Type B pancreatic cell (in vitro differentiated cells): ENCODE measurements around the gene TSSK3. TPM values are rescaled to one million over a fixed set of nuclear protein-coding genes. Genes with fewer than 3 reads are reported as not detected.
A peak's percentile ranks its signal among the peaks of the same experiment; 100 is the strongest.

Experiments used
- DNase-seq: peaks from one replicate; pipeline ENCODE4 v3.0.0; 2021; ENCODE audit warnings: mixed read lengths; ENCODE audit not compliant: unreplicated experiment; ENCODE audit errors: extremely low spot score
- H3K27ac Mint-ChIP-seq: 2 replicates; pipeline ENCODE4 v1.8.0; 2021; ENCODE audit warnings: mild to moderate bottlenecking, mixed read lengths
- H3K27me3 Mint-ChIP-seq: 2 replicates; pipeline ENCODE4 v1.8.0; 2021; ENCODE audit warnings: mixed read lengths
- H3K36me3 Mint-ChIP-seq: 2 replicates; pipeline ENCODE4 v1.8.0; 2021; ENCODE audit warnings: mixed read lengths
- H3K4me1 Mint-ChIP-seq: one replicate; pipeline ENCODE4 v1.8.0; 2021; ENCODE audit warnings: mixed read lengths; ENCODE audit not compliant: unreplicated experiment
- H3K4me3 Mint-ChIP-seq: 2 replicates; pipeline ENCODE4 v1.8.0; 2021; ENCODE audit warnings: mild to moderate bottlenecking, mixed read lengths
- H3K9me3 Mint-ChIP-seq: 2 replicates; pipeline ENCODE4 v1.8.0; 2021; ENCODE audit warnings: mixed read lengths
- CTCF ChIP-seq: fragments of 200-600 bp; sonication (generic); conservative IDR thresholded peaks from 2 replicates; pipeline ENCODE4 v1.5.0; 2021; ENCODE audit warnings: antibody characterized with exemption, mild to moderate bottlenecking
- total RNA-seq: library from RNA; stranded (reverse); gene quantifications from 2 replicates; pipeline ENCODE4 v1.2.1, GENCODE V29; 2021; ENCODE audit warnings: low replicate concordance

The TSSK3 gene
- total RNA-seq, 1 donor from 2014 or later: 3.8 TPM

GRCh38 chr1:32336963-32337675 is 25.2 kb upstream of the TSSK3 start:
- H3K27ac Mint-ChIP-seq: no peak overlapping the region
- H3K9me3 Mint-ChIP-seq: no peaks in the 10 kb centered on the region
- no peaks in the 10 kb centered on the region for H3K27me3 Mint-ChIP-seq
- H3K36me3 Mint-ChIP-seq: peaks cover 15% of the 10 kb centered on the region
- H3K4me1 Mint-ChIP-seq: peaks cover 33% of the 10 kb centered on the region
- peak overlapping the region; percentile 82 for H3K4me3 Mint-ChIP-seq
- no peak for DNase-seq
- no peak for TF ChIP-seq CTCF

- no peaks in the 10 kb centered on the region for H3K9me3 Mint-ChIP-seq
- peaks cover 25% of the 10 kb centered on the region for H3K4me1 Mint-ChIP-seq
- no peak for DNase-seq
- no peaks in the 10 kb centered on the region for H3K27me3 Mint-ChIP-seq
- H3K27ac Mint-ChIP-seq: peak overlapping the region; percentile 52
- TF ChIP-seq CTCF: no peak
- H3K4me3 Mint-ChIP-seq: peak overlapping the region; percentile 72
- H3K36me3 Mint-ChIP-seq: peaks cover 15% of the 10 kb centered on the region
These were observed 24.3 kb upstream of the TSSK3 start for GRCh38 chr1:32337855-32338636.

GRCh38 chr1:32338637-32339145 is 23.6 kb upstream of the TSSK3 start:
- peak overlapping the region; percentile 63 for H3K4me3 Mint-ChIP-seq
- peak overlapping the region; percentile 52 for H3K27ac Mint-ChIP-seq
- peaks cover 10% of the 10 kb centered on the region for H3K36me3 Mint-ChIP-seq
- no peak for TF ChIP-seq CTCF
- no peaks in the 10 kb centered on the region for H3K27me3 Mint-ChIP-seq
- no peak for DNase-seq
- H3K4me1 Mint-ChIP-seq: peaks cover 19% of the 10 kb centered on the region
- no peaks in the 10 kb centered on the region for H3K9me3 Mint-ChIP-seq

- Mint-ChIP-seq H3K27ac (no peak overlapping the region), H3K27me3 (no peaks in the 10 kb centered on the region), H3K36me3 (peaks cover 3% of the 10 kb centered on the region), H3K9me3 (no peaks in the 10 kb centered on the region), H3K4me3 (no peak overlapping the region), H3K4me1 (peaks cover 12% of the 10 kb centered on the region)
- no peak for TF ChIP-seq CTCF
- DNase-seq: no peak
These were observed 22.9 kb upstream of the TSSK3 start for GRCh38 chr1:32339363-32339978.

GRCh38 chr1:32341186-32341757 is 21.1 kb upstream of the TSSK3 start:
- no peak for TF ChIP-seq CTCF
- no peak overlapping the region for H3K4me3 Mint-ChIP-seq
- no peak overlapping the region for H3K27ac Mint-ChIP-seq
- no peak for DNase-seq
- H3K9me3 Mint-ChIP-seq: no peaks in the 10 kb centered on the region
- H3K36me3 Mint-ChIP-seq: no peaks in the 10 kb centered on the region
- peaks cover 18% of the 10 kb centered on the region for H3K4me1 Mint-ChIP-seq
- no peaks in the 10 kb centered on the region for H3K27me3 Mint-ChIP-seq
